Muscle of leg (tissue), 11 donors: ENCODE data around the gene NSUN7. TPM values are rescaled to one million over a fixed set of nuclear protein-coding genes. Genes with fewer than 3 reads are reported as not detected.

Experiments
- DNase-seq: peaks from one replicate; pipeline ENCODE4 v3.0.0; 2013
- H3K27ac ChIP-seq: one replicate; pipeline ENCODE4 v1.5.1; 2013; ENCODE audit warnings: mild to moderate bottlenecking, low read length, control low read depth
- H3K27me3 ChIP-seq: one replicate; pipeline ENCODE4 v1.6.1; 2013; ENCODE audit warnings: low read length; ENCODE audit not compliant: control insufficient read depth, insufficient read depth
- H3K36me3 ChIP-seq: one replicate; pipeline ENCODE4 v1.6.1; 2013; ENCODE audit warnings: low read length; ENCODE audit not compliant: control insufficient read depth, insufficient read depth
- H3K4me1 ChIP-seq: one replicate; pipeline ENCODE4 v1.6.1; 2013; ENCODE audit warnings: low read length; ENCODE audit not compliant: control insufficient read depth, insufficient read depth
- H3K4me3 ChIP-seq: one replicate; pipeline ENCODE4 v1.5.1; 2013; ENCODE audit warnings: low read length, control low read depth
- H3K9me3 ChIP-seq: replicated peaks from 2 replicates; pipeline ENCODE4 v1.6.1; 2013; ENCODE audit warnings: low read depth, low read length; ENCODE audit not compliant: control insufficient read depth
- WGBS: methylation state at CpG from one replicate; pipeline ENCODE4 v1.1.5; 2013; ENCODE audit warnings: missing lambda C conversion rate; ENCODE audit not compliant: insufficient coverage; 5-methylcytosine and 5-hydroxymethylcytosine counted together
- polyA plus RNA-seq, 8 donors: library from polyadenylated mRNA; unstranded; fragments of 120-200 nt; gene quantifications; one replicate each; pipeline versions ENCODE4 v1.2.1 to v1.2.3, GENCODE V29; 2013; ENCODE audit warnings: inconsistent platforms in 1 of 8, low replicate concordance in 1 of 8; ENCODE audit not compliant: insufficient read length in 8 of 8, insufficient read depth in 1 of 8
- total RNA-seq: library from RNA; stranded (reverse); fragments of 120-200 nt; gene quantifications from one replicate; pipeline ENCODE4 v1.2.4, GENCODE V29; 2013

The NSUN7 gene
- total and polyA plus RNA-seq, 9 donors = 0.25 to 2.0 (median 0.84) TPM

- WGBS = 74% methylated on average over 9 of the region's 14 CpGs
- DNase-seq = no peak
- Histone ChIP-seq H3K4me3 (no peak overlapping the region), H3K27me3 (no peaks in the 10 kb centered on the region), H3K36me3 (peaks cover 10% of the 10 kb centered on the region), H3K4me1 (peaks cover 17% of the 10 kb centered on the region), H3K9me3 (no peaks in the 10 kb centered on the region), H3K27ac (peak overlapping the region; percentile 13)
These were observed 93.1 kb downstream of the NSUN7 start for GRCh38 chr4:40842725-40843423.

GRCh38 chr4:40843696-40844095, 93.9 kb downstream of the NSUN7 start:
- WGBS = no CpG with 5 or more reads among the region's 1 CpG
- Histone ChIP-seq H3K36me3 (peaks cover 10% of the 10 kb centered on the region), H3K9me3 (no peaks in the 10 kb centered on the region)

GRCh38 chr4:40844261-40844660, 94.5 kb downstream of the NSUN7 start:
- WGBS = 73% methylated on average over 5 of the region's 6 CpGs
- peaks cover 17% of the 10 kb centered on the region for H3K4me1 ChIP-seq

More at GRCh38 chr4:40843696-40844095, 93.9 kb downstream of the NSUN7 start:
- DNase-seq = no peak
- Histone ChIP-seq H3K4me1 (peaks cover 17% of the 10 kb centered on the region), H3K27me3 (no peaks in the 10 kb centered on the region), H3K27ac (no peak overlapping the region), H3K4me3 (no peak overlapping the region)

GRCh38 chr4:40845154-40845835, 95.5 kb downstream of the NSUN7 start:
- Histone ChIP-seq H3K9me3 (no peaks in the 10 kb centered on the region), H3K4me1 (peaks cover 17% of the 10 kb centered on the region), H3K27ac (no peak overlapping the region), H3K36me3 (peaks cover 10% of the 10 kb centered on the region), H3K27me3 (no peaks in the 10 kb centered on the region), H3K4me3 (no peak overlapping the region)
- 55% methylated on average over 4 of the region's 10 CpGs for WGBS
- DNase-seq = peak; percentile 85

More at GRCh38 chr4:40844261-40844660, 94.5 kb downstream of the NSUN7 start:
- Histone ChIP-seq H3K27me3 (no peaks in the 10 kb centered on the region), H3K4me3 (no peak overlapping the region), H3K27ac (no peak overlapping the region), H3K9me3 (no peaks in the 10 kb centered on the region), H3K36me3 (peaks cover 10% of the 10 kb centered on the region)
- no peak for DNase-seq

- peaks cover 10% of the 10 kb centered on the region for H3K36me3 ChIP-seq
- no peak overlapping the region for H3K4me3 ChIP-seq
- no peaks in the 10 kb centered on the region for H3K27me3 ChIP-seq
- DNase-seq = no peak
- no peaks in the 10 kb centered on the region for H3K9me3 ChIP-seq
- peaks cover 17% of the 10 kb centered on the region for H3K4me1 ChIP-seq
- no CpG with 5 or more reads among the region's 5 CpGs for WGBS
- H3K27ac ChIP-seq = no peak overlapping the region
These were observed 96.8 kb downstream of the NSUN7 start for GRCh38 chr4:40846532-40846931.

- no peak overlapping the region for H3K4me3 ChIP-seq
- H3K9me3 ChIP-seq = no peaks in the 10 kb centered on the region
- peaks cover 11% of the 10 kb centered on the region for H3K4me1 ChIP-seq
- H3K36me3 ChIP-seq = peaks cover 6% of the 10 kb centered on the region
- WGBS = 67% methylated on average over 4 of the region's 5 CpGs
- H3K27me3 ChIP-seq = no peaks in the 10 kb centered on the region
- H3K27ac ChIP-seq = no peak overlapping the region
- no peak for DNase-seq
These were observed 98.5 kb downstream of the NSUN7 start for GRCh38 chr4:40848251-40848650.

- H3K9me3 ChIP-seq = no peaks in the 10 kb centered on the region
- peaks cover 10% of the 10 kb centered on the region for H3K4me1 ChIP-seq
- no peak overlapping the region for H3K27ac ChIP-seq
- no peaks in the 10 kb centered on the region for H3K27me3 ChIP-seq
- H3K36me3 ChIP-seq = peaks cover 5% of the 10 kb centered on the region
- no peak overlapping the region for H3K4me3 ChIP-seq
- WGBS = no CpG with 5 or more reads among the region's 3 CpGs
- DNase-seq = no peak
These were observed 99.2 kb downstream of the NSUN7 start for GRCh38 chr4:40848940-40849339.

GRCh38 chr4:40850496-40850895, 100.7 kb downstream of the NSUN7 start:
- Histone ChIP-seq H3K27ac (no peak overlapping the region), H3K27me3 (no peaks in the 10 kb centered on the region), H3K4me1 (peaks cover 4% of the 10 kb centered on the region), H3K9me3 (no peaks in the 10 kb centered on the region), H3K4me3 (no peak overlapping the region), H3K36me3 (peaks cover 5% of the 10 kb centered on the region)
- 48% methylated on average over 2 of the region's 4 CpGs for WGBS
- no peak for DNase-seq

GRCh38 chr4:40856277-40856839, 106.6 kb downstream of the NSUN7 start:
- no peak for DNase-seq
- Histone ChIP-seq H3K4me3 (peak overlapping the region; percentile 48), H3K9me3 (no peaks in the 10 kb centered on the region), H3K27me3 (peaks cover 3% of the 10 kb centered on the region), H3K27ac (peak overlapping the region; percentile 7), H3K36me3 (peaks cover 6% of the 10 kb centered on the region), H3K4me1 (peaks cover 18% of the 10 kb centered on the region)
- 29% methylated on average over 7 of the region's 16 CpGs for WGBS

- Histone ChIP-seq H3K27ac (peak overlapping the region; percentile 7), H3K4me1 (peaks cover 18% of the 10 kb centered on the region), H3K27me3 (peaks cover 3% of the 10 kb centered on the region), H3K4me3 (peak overlapping the region; percentile 48), H3K36me3 (peaks cover 6% of the 10 kb centered on the region), H3K9me3 (no peaks in the 10 kb centered on the region)
- peak; percentile 88 for DNase-seq
- 2% methylated on average over 51 of the region's 51 CpGs for WGBS
These were observed 107.1 kb downstream of the NSUN7 start for GRCh38 chr4:40856840-40857362.
